ENCODE measurements around the gene SYNGAP1. TPM values are rescaled to one million over a fixed set of nuclear protein-coding genes. Genes with fewer than 3 reads are reported as not detected.
A peak's percentile ranks its signal among the peaks of the same experiment; 100 is the strongest.

The SYNGAP1 gene
- total RNA-seq, 1 donor from 2014 or later, result 16.0 TPM

DNA sequence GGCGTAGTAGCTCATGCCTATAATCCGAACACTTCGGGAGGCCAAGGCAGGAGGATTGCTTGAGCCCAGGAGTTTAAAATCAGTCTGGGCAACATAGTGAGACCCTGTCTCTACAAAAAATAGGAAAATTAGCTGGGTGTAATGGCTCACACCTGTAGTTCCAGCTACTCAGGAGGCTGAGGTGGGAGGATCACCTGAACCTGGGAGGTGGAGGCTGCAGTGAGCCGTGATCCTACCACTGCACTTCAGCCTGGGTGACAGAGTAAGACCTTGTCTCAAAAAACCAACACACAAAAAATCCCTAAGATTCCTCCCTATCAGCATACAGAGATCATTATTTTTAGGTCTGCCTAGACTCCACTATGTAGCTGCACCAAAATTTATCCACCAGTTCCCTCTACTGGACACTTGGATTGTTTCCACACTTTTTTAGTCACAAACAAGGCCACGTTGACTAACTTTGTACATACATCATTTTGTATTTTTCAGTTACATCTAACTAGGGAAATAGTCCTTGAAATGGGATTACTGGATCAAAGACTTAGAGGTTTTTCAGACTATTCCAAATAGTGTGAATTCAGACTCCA is 12.6 kb upstream of the SYNGAP1 start:
- Histone ChIP-seq H3K27ac (no peak overlapping the region), H3K27me3 (no peaks in the 10 kb centered on the region), H3K4me1 (peaks cover 16% of the 10 kb centered on the region), H3K36me3 (no peaks in the 10 kb centered on the region), H3K4me3 (no peak overlapping the region), H3K9me3 (no peaks in the 10 kb centered on the region)
- DNase-seq (ENCODE audit: extremely low spot score in 2 of 2), result no peak
- TF ChIP-seq, protein P1, sequence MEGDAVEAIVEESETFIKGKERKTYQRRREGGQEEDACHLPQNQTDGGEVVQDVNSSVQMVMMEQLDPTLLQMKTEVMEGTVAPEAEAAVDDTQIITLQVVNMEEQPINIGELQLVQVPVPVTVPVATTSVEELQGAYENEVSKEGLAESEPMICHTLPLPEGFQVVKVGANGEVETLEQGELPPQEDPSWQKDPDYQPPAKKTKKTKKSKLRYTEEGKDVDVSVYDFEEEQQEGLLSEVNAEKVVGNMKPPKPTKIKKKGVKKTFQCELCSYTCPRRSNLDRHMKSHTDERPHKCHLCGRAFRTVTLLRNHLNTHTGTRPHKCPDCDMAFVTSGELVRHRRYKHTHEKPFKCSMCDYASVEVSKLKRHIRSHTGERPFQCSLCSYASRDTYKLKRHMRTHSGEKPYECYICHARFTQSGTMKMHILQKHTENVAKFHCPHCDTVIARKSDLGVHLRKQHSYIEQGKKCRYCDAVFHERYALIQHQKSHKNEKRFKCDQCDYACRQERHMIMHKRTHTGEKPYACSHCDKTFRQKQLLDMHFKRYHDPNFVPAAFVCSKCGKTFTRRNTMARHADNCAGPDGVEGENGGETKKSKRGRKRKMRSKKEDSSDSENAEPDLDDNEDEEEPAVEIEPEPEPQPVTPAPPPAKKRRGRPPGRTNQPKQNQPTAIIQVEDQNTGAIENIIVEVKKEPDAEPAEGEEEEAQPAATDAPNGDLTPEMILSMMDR (IDR thresholded peaks at IDR 0.05), result no peak
- no peak for TF ChIP-seq POLR2A (IDR thresholded peaks at IDR 0.05)
- TF ChIP-seq POLR2AphosphoS5 (IDR thresholded peaks at IDR 0.05; ENCODE audit: insufficient read depth in 1 of 2, low read depth in 1 of 2), result no peak
- intact Hi-C loops (cut with DNase I), result no loop called here

DNA sequence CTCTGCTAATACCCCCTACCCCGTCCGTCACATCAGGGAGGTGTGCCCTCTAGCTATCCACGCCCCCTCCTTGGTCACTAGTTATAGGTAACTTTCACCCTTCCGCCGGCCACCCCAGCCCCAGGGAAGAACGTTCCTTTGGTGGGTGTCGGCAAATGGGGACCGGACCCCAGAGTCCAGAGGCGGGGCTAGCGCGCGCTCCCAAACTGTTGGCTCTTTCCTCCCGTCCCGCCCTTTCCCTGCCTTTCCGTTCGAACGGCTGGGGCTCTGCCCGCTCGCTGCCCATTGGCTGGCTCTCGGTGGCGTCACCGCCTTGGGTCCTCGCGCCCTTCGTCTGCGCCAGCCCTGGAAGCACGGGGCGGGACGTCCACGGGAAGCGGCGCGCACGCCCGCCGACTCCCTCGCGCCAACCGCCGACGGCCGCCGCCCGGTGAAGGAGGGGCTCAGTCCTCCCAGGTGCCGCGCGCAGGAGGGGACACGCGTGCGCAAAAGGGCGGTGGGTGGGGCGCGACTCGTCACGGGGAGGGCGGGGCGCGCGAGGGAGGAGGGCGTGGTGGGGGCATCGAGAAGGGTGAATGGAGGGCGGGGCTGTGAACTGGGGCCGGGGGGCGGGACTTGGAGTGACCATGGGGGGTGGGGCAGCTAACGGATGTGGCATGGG is 9.7 kb upstream of the SYNGAP1 start:
- Histone ChIP-seq H3K27ac (peak overlapping the region; percentile 100), H3K4me3 (peak overlapping the region; percentile 89 to 93), H3K27me3 (no peaks in the 10 kb centered on the region), H3K9me3 (no peaks in the 10 kb centered on the region), H3K4me1 (peaks cover 30% of the 10 kb centered on the region), H3K36me3 (peaks cover 0 to 24% of the 10 kb centered on the region in 2 donors)
- TF ChIP-seq, protein P1 (IDR thresholded peaks at IDR 0.05), result no peak
- peak in 1 of 2 donors; percentile 69 for TF ChIP-seq POLR2A (IDR thresholded peaks at IDR 0.05)
- TF ChIP-seq POLR2AphosphoS5 (IDR thresholded peaks at IDR 0.05; ENCODE audit: insufficient read depth in 1 of 2, low read depth in 1 of 2), result peak; percentile 68 to 88
- intact Hi-C loops (cut with DNase I), result no loop called here
- peak in 1 of 2 donors; percentile 99 for DNase-seq (ENCODE audit: extremely low spot score in 2 of 2)

DNA sequence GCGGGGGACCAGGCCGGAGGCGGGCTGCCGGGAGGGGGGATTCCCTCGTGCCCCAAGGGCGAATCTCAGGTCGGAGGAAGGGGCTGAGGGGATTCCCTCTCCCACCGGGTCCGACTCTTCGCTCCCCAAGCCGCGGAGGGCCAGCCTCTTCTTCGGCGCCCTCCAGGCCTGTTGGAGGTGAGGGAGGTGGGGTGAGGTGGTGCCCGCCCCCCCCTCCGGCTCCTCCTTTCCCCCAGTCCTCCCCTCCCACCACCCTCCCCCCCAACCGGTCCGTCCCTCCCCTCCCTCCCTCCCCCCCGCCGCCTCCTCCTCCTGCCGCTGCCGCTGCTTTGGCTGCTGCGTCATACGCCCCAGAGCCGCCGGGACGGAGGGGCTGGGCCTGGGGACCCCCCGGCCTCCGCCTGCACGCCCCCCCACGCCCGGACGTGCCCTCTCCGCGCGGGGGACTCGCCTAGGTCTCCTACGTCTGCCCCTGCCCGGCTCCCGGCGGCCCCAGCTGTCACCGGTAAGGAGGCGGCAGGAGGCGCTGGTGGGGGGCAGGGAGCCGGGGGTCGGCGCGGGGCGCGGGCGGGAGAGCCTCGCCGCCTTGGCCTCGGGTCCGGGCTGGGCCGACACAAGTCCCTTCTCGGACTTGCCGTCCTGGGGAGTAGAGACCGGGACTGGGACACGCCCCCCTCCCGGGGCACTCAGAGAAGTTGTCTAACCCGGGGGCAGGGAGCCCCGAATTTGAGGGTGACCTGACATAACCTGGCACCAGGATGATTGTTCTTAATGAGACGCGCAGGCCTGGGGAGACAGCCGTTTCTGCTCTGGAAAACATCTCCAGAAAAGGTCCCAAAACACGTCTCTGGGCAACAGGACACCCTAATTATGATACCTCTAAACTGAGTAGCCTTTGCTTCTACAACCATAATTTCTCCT is 8.9 kb upstream of the SYNGAP1 start, which contains the start of gene PHF1:
Gene PHF1, plus strand, starts transcription at position 304 of the 921 bp plus-strand sequence. CDS start 1,250 bp downstream, outside the sequence.
- DNase-seq (ENCODE audit: extremely low spot score in 2 of 2), result peak in 1 of 2 donors; percentile 94
- Histone ChIP-seq H3K27ac (peak within 1 kb of the TSS; percentile 100), H3K36me3 (peaks cover 0 to 31% of the 10 kb centered on the region in 2 donors), H3K9me3 (no peaks in the 10 kb centered on the region), H3K4me1 (peaks cover 38% of the 10 kb centered on the region), H3K4me3 (peak within 1 kb of the TSS; percentile 89 to 93), H3K27me3 (no peaks in the 10 kb centered on the region)
- intact Hi-C loops (cut with DNase I), result no loop called here
- TF ChIP-seq POLR2AphosphoS5 (IDR thresholded peaks at IDR 0.05; ENCODE audit: insufficient read depth in 1 of 2, low read depth in 1 of 2) (peak in 1 of 2 donors; percentile 66), POLR2A (IDR thresholded peaks at IDR 0.05) (peak in 1 of 2 donors; percentile 47)
- TF ChIP-seq, protein P1 (IDR thresholded peaks at IDR 0.05), result no peak

DNA sequence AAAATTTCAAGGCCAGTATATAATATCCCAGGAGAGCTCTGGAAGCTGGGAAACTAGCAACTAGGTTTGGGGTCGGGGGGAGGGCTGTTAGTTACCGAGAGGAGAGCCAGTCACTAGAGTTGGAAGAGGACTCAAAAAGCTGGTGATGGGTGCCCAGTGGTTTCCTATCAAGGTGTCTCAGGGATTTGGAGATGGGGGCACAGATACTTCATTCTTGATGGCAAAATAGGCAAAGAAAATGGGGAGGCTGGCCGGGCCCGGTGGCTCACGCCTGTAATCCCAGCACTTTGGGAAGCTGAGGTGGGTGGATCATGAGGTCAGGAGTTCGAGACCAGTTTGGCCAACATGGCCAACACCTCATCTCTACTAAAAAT is 8.2 kb upstream of the SYNGAP1 start:
- H3K4me3 ChIP-seq, result peak overlapping the region; percentile 89 to 93
- H3K27me3 ChIP-seq, result no peaks in the 10 kb centered on the region
- TF ChIP-seq POLR2A (IDR thresholded peaks at IDR 0.05) (no peak), POLR2AphosphoS5 (IDR thresholded peaks at IDR 0.05; ENCODE audit: insufficient read depth in 1 of 2, low read depth in 1 of 2) (no peak)
- TF ChIP-seq, protein P1 (IDR thresholded peaks at IDR 0.05), result no peak
- peaks cover 45% of the 10 kb centered on the region for H3K4me1 ChIP-seq
- peak in 1 of 2 donors; percentile 84 for DNase-seq (ENCODE audit: extremely low spot score in 2 of 2)
- H3K36me3 ChIP-seq, result peaks cover 0 to 31% of the 10 kb centered on the region in 2 donors
- peak overlapping the region; percentile 100 for H3K27ac ChIP-seq
- intact Hi-C loops (cut with DNase I), result no loop called here
- H3K9me3 ChIP-seq, result no peaks in the 10 kb centered on the region

All from vagina (tissue), 2 donors.